Measurements from ENCODE around the gene ITGB4. TPM values are rescaled to one million over a fixed set of nuclear protein-coding genes. Genes with fewer than 3 reads are reported as not detected.

The ITGB4 gene
- total RNA-seq, 2 donors from 2014 or later: 2.7 to 3.5 TPM

- no peak overlapping the region for H3K4me3 Mint-ChIP-seq
- no peaks in the 10 kb centered on the region for H3K9me3 Mint-ChIP-seq
- no peaks in the 10 kb centered on the region for H3K27me3 Mint-ChIP-seq (ENCODE audit: low read depth)
- H3K27ac Mint-ChIP-seq: no peak overlapping the region
- DNase-seq (no peak), ATAC-seq (replicated peaks in 1 of 2) (no peak)
- H3K36me3 Mint-ChIP-seq (ENCODE audit: insufficient read depth in 2 of 2): peaks cover 3 to 17% of the 10 kb centered on the region in 2 donors
- no peaks in the 10 kb centered on the region for H3K4me1 Mint-ChIP-seq (ENCODE audit: low read depth)
Measured at GRCh38 chr17:75704963-75705875, 16.0 kb upstream of the ITGB4 start.

DNA sequence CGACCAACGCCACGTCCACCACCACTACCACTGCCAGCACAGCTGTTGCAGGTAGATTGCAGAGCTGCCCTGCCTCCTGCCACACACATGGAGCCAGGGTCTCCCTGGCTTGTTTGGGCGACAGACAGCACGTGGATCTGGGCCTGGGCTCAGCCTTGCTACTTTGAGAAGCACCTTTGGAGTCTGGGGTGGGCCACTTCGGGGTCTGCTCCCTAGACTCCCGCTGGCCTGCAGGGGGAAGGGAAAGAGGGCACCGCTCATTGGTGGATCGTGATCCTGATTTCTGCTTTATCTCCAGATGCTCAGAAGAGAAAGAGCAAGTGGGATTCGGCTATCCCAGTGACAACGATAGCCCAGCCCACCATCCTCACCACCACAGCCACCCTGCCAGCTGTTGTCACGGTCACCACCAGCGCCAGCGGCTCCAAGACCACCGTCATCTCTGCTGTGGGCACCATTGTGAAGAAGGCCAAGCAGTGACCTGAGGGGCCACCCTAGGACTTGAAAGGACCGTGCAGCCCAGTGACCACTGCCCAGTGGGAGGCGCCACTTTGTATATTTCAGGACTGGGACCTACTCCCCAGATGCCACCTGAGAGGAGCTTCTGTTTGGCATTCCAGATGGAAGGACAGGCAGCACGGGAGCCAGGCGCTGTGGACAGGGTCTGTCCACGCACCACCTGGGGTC is 15.1 kb upstream of the ITGB4 start:
- Mint-ChIP-seq H3K27me3 (ENCODE audit: low read depth) (no peaks in the 10 kb centered on the region), H3K4me1 (ENCODE audit: low read depth) (no peaks in the 10 kb centered on the region), H3K36me3 (ENCODE audit: insufficient read depth in 2 of 2) (peaks cover 3 to 17% of the 10 kb centered on the region in 2 donors), H3K4me3 (no peak overlapping the region), H3K27ac (no peak overlapping the region), H3K9me3 (no peaks in the 10 kb centered on the region)
- DNase-seq: no peak
- no peak for ATAC-seq (replicated peaks in 1 of 2)

DNA sequence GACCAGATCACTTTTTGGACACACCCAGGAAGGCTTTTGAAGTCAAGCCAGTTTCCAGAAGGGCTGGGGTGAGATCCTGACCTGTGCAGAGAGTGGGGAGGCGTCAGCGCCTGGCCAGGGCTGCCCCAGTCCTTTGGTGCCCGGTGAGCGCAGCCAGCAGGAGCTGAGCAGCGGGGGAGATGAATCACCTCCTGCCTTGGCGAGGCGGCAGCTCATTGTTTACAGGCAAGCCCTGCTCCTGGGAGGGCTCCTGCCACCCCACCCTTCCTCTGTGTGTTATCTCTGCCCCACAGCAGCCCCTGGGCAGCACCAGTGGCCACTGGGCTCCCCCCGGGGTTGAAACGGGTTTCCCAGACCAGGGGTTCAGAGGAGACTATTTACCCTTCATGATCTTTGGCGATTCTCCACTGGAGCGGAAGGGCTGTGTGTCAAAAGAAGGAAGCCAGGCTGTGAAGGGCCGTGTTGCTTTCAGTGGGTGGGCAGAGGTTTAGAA is 14.1 kb upstream of the ITGB4 start:
- Mint-ChIP-seq H3K36me3 (ENCODE audit: insufficient read depth in 2 of 2) (peaks cover 3 to 14% of the 10 kb centered on the region in 2 donors), H3K9me3 (no peaks in the 10 kb centered on the region), H3K4me1 (ENCODE audit: low read depth) (no peaks in the 10 kb centered on the region), H3K4me3 (no peak overlapping the region), H3K27me3 (ENCODE audit: low read depth) (no peaks in the 10 kb centered on the region), H3K27ac (no peak overlapping the region)
- ATAC-seq (replicated peaks in 1 of 2) (no peak), DNase-seq (no peak)

- no peak for DNase-seq
- no peak for ATAC-seq (replicated peaks in 1 of 2)
- no peaks in the 10 kb centered on the region for H3K36me3 Mint-ChIP-seq (ENCODE audit: insufficient read depth in 2 of 2)
Measured at GRCh38 chr17:75712446-75712845, 8.8 kb upstream of the ITGB4 start.

DNA sequence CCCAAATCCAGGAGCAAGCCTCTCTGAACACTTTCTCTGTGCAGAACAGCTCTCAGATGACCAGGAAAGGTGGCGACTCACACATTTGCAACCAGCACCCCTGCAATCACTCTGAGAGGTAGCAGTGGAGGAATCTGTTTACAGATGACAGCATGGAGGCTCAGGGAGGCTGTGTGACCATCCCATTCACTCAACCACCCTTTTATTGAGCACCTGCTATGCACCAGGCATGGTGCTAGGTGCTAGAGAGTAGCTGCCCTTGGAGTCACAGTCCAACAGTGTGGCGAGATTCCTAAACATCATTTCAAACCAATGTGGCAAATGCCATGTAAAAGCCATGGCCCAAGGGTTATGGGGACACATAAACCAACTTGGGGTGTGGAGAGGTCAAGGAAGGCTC is 1.5 kb upstream of the ITGB4 start:
- Mint-ChIP-seq H3K4me1 (ENCODE audit: low read depth) (peaks cover 7% of the 10 kb centered on the region), H3K9me3 (no peaks in the 10 kb centered on the region), H3K27ac (no peak overlapping the region), H3K36me3 (ENCODE audit: insufficient read depth in 2 of 2) (no peaks in the 10 kb centered on the region), H3K27me3 (ENCODE audit: low read depth) (peaks cover 12% of the 10 kb centered on the region), H3K4me3 (peak overlapping the region; percentile 80 to 81)
- no peak for DNase-seq
- no peak for ATAC-seq (replicated peaks in 1 of 2)

More at GRCh38 chr17:75712446-75712845, 8.8 kb upstream of the ITGB4 start:
- Mint-ChIP-seq H3K9me3 (no peaks in the 10 kb centered on the region), H3K27ac (peak overlapping the region; percentile 12), H3K4me1 (ENCODE audit: low read depth) (no peaks in the 10 kb centered on the region), H3K27me3 (ENCODE audit: low read depth) (no peaks in the 10 kb centered on the region), H3K4me3 (no peak overlapping the region)

DNA sequence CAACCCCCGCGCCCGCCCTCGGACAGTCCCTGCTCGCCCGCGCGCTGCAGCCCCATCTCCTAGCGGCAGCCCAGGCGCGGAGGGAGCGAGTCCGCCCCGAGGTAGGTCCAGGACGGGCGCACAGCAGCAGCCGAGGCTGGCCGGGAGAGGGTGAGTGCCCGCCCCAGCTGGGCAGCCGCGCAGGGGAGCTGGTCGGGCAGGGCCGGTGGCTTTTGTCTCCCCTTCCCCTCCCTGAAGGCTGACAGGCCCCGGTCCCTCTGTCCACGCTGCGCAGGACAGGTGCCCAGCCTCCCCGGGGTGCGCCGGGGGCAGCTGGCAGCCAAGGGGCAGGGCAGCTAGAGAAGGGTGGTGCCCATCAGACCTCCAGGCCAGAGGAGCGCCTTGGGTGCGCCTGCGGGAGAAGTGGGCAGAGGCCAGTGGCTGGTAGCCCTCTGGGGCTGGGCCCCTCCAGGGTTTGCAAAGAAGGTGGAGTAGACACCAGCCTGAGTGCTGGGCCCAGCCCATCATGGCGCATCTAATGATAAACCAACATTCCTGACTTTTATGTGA is 278 bp downstream of the ITGB4 start:
- no peak for ATAC-seq (replicated peaks in 1 of 2)
- Mint-ChIP-seq H3K9me3 (no peaks in the 10 kb centered on the region), H3K4me3 (peak overlapping the region; percentile 20 to 57), H3K27me3 (ENCODE audit: low read depth) (peaks cover 12% of the 10 kb centered on the region), H3K36me3 (ENCODE audit: insufficient read depth in 2 of 2) (no peaks in the 10 kb centered on the region), H3K4me1 (ENCODE audit: low read depth) (peaks cover 7% of the 10 kb centered on the region), H3K27ac (no peak overlapping the region)
- DNase-seq: no peak

- Mint-ChIP-seq H3K9me3 (no peaks in the 10 kb centered on the region), H3K4me1 (ENCODE audit: low read depth) (peaks cover 7% of the 10 kb centered on the region), H3K4me3 (peak overlapping the region; percentile 20 to 57), H3K27ac (no peak overlapping the region), H3K36me3 (ENCODE audit: insufficient read depth in 2 of 2) (no peaks in the 10 kb centered on the region), H3K27me3 (ENCODE audit: low read depth) (peaks cover 12% of the 10 kb centered on the region)
- ATAC-seq (replicated peaks in 1 of 2) (no peak), DNase-seq (no peak)
Measured at GRCh38 chr17:75722076-75722475, 817 bp downstream of the ITGB4 start.

- DNase-seq: no peak
- Mint-ChIP-seq H3K4me1 (ENCODE audit: low read depth) (peaks cover 7% of the 10 kb centered on the region), H3K27ac (no peak overlapping the region), H3K36me3 (ENCODE audit: insufficient read depth in 2 of 2) (no peaks in the 10 kb centered on the region), H3K9me3 (no peaks in the 10 kb centered on the region), H3K4me3 (no peak overlapping the region), H3K27me3 (ENCODE audit: low read depth) (peaks cover 12% of the 10 kb centered on the region)
- ATAC-seq (replicated peaks in 1 of 2): no peak
Measured at GRCh38 chr17:75722542-75723095, 1.4 kb downstream of the ITGB4 start.

DNA sequence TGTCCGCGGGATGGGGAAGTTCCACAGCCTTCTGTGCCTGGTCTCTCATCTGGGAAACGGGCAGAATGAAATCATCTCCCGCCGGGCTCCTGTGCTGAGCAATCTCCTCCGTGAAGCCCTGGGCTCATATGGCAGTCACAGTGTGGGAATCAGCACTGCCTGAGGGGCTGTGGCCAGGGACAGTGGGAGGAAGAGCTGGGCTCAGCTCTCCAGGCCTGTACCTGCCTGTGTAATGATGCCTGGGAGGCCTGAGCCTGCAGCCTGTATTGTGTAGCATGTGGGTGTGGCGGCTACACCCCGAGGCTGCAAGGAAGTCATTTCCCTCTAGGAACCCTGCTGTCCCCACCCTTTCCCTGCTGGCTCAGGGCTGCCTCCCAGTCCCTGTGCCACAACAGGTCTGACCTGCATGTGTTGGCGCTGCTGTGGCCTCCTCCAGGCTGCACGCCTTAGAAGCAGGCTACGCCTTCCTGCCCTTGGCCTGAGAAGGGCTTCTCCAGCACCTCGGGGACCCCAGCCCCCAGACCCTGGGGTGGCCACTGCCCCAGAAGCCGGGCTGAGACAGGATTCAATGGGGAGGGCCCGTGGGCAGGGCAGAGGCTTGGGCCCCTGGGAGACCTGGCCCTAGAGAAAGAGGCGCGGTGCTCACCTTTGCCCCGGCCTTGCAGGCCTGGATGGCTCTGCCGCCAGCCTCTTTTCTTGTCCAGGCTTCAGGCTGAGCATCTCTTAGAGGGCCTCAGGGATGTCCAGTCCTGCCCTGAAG is 2.1 kb downstream of the ITGB4 start:
- H3K27ac Mint-ChIP-seq: no peak overlapping the region
- peaks cover 7% of the 10 kb centered on the region for H3K4me1 Mint-ChIP-seq (ENCODE audit: low read depth)
- H3K36me3 Mint-ChIP-seq (ENCODE audit: insufficient read depth in 2 of 2): no peaks in the 10 kb centered on the region
- DNase-seq (no peak), ATAC-seq (replicated peaks in 1 of 2) (no peak)
- H3K27me3 Mint-ChIP-seq (ENCODE audit: low read depth): peaks cover 12% of the 10 kb centered on the region
- H3K9me3 Mint-ChIP-seq: no peaks in the 10 kb centered on the region
- no peak overlapping the region for H3K4me3 Mint-ChIP-seq

DNA sequence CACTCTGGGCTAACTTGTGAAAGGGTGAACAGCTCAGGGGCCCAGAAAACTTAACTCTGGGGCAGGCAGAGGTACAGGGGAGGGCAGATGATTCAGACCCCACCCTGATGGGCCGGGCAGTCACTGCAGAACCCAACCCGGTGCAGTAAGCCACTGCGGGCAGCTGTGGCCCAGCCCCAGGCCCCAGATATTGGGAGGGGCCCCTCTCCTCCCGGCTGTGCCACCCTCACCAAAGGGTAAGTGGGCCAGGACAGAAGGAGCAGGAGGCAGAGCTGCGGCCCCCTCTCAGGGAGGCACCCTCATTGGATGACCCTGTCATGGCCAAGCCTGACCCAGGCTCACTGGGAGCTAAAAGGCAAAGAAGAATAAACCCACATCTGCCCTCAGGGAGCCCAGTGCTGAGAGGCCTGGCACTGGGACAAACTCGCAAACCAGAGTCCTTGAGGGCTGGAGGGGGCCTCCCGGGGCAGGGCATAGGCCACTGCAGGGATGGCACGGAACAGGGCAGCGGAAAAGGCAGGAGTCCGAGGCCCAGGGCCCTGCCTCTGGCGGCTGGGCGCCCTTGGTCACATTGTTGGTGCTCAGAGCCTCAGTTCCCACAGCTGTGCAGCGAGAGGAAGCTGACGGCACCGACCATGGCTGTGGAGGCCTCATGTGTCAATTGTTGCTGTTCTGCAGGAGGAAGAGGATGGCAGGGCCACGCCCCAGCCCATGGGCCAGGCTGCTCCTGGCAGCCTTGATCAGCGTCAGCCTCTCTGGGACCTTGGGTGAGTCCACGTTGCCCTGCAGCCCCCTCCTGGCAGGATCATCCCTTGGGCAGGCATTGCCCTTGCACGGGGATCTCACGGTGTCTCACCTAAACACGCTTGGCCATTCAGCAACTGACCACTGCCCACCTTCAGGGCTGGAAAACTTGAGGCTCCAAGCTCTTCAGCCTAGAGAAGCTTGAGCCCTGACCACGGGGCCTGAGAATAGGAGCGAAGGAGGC is 3.1 kb downstream of the ITGB4 start:
- Mint-ChIP-seq H3K4me1 (ENCODE audit: low read depth) (peaks cover 7% of the 10 kb centered on the region), H3K27me3 (ENCODE audit: low read depth) (peaks cover 12% of the 10 kb centered on the region), H3K4me3 (no peak overlapping the region), H3K36me3 (ENCODE audit: insufficient read depth in 2 of 2) (no peaks in the 10 kb centered on the region), H3K27ac (no peak overlapping the region), H3K9me3 (no peaks in the 10 kb centered on the region)
- DNase-seq: no peak
- no peak for ATAC-seq (replicated peaks in 1 of 2)

- Mint-ChIP-seq H3K27ac (no peak overlapping the region), H3K27me3 (ENCODE audit: low read depth) (peaks cover 3% of the 10 kb centered on the region), H3K36me3 (ENCODE audit: insufficient read depth in 2 of 2) (no peaks in the 10 kb centered on the region), H3K9me3 (no peaks in the 10 kb centered on the region), H3K4me1 (ENCODE audit: low read depth) (peaks cover 3% of the 10 kb centered on the region), H3K4me3 (no peak overlapping the region)
- DNase-seq (no peak), ATAC-seq (replicated peaks in 1 of 2) (no peak)
Measured at GRCh38 chr17:75725504-75725903, 4.2 kb downstream of the ITGB4 start.

DNA sequence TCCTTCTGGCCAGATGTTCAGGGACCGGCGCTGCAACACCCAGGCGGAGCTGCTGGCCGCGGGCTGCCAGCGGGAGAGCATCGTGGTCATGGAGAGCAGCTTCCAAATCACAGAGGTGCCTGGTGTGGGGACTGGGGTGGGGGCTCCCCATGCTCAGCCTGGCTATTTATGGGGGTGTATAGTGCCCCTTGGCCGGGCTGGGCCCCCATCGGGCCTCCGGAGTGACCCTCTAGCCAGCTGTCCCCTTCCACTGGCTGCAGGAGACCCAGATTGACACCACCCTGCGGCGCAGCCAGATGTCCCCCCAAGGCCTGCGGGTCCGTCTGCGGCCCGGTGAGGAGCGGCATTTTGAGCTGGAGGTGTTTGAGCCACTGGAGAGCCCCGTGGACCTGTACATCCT is 6.1 kb downstream of the ITGB4 start:
- Mint-ChIP-seq H3K9me3 (no peaks in the 10 kb centered on the region), H3K27ac (no peak overlapping the region), H3K4me1 (ENCODE audit: low read depth) (no peaks in the 10 kb centered on the region), H3K36me3 (ENCODE audit: insufficient read depth in 2 of 2) (no peaks in the 10 kb centered on the region), H3K4me3 (no peak overlapping the region), H3K27me3 (ENCODE audit: low read depth) (no peaks in the 10 kb centered on the region)
- no peak for DNase-seq
- ATAC-seq (replicated peaks in 1 of 2): no peak

Measured in activated T-cell treated with anti-CD3 and anti-CD28 coated beads, Interleukin-2, amount 50 U/mL, for 72 hours (primary cell).